ENCODE measurements around the gene ADH1C. TPM values are rescaled to one million over a fixed set of nuclear protein-coding genes. Genes with fewer than 3 reads are reported as not detected.

ADH1C gene
- total RNA-seq, 1 donor from 2014 or later = 8.2 TPM

DNA sequence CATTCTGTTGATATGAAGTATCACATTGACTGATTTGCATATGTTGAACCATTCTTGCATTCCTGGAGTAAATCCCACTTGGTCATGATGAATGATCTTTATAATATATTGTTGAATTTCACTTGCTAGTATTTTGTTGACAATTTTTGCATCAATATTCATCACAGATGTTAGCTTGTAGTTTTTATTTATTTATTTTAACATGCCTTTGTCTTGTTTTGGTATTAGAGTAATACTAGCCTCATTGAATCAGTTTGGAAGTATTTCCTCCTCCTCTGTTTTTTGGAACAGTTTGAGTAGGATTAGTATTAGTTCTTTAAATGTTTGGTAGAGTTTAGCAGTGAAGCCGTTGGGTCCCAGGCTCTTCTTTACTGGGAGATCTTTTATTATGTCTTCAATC lies 13.9 kb upstream of the ADH1C start:
- DNase-seq = no peak
- intact Hi-C loops (cut with DNase I) = no loop called here
- no peaks in the 10 kb centered on the region for H3K27me3 ChIP-seq (ENCODE audit: low read depth)
- TF ChIP-seq, protein P1, sequence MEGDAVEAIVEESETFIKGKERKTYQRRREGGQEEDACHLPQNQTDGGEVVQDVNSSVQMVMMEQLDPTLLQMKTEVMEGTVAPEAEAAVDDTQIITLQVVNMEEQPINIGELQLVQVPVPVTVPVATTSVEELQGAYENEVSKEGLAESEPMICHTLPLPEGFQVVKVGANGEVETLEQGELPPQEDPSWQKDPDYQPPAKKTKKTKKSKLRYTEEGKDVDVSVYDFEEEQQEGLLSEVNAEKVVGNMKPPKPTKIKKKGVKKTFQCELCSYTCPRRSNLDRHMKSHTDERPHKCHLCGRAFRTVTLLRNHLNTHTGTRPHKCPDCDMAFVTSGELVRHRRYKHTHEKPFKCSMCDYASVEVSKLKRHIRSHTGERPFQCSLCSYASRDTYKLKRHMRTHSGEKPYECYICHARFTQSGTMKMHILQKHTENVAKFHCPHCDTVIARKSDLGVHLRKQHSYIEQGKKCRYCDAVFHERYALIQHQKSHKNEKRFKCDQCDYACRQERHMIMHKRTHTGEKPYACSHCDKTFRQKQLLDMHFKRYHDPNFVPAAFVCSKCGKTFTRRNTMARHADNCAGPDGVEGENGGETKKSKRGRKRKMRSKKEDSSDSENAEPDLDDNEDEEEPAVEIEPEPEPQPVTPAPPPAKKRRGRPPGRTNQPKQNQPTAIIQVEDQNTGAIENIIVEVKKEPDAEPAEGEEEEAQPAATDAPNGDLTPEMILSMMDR (IDR thresholded peaks at IDR 0.05) = no peak
- no peaks in the 10 kb centered on the region for H3K36me3 ChIP-seq
- no peak for ATAC-seq
- no peak overlapping the region for H3K4me3 ChIP-seq
- no peaks in the 10 kb centered on the region for H3K4me1 ChIP-seq
- H3K9me3 ChIP-seq = peaks cover 3% of the 10 kb centered on the region
- H3K27ac ChIP-seq = no peak overlapping the region

DNA sequence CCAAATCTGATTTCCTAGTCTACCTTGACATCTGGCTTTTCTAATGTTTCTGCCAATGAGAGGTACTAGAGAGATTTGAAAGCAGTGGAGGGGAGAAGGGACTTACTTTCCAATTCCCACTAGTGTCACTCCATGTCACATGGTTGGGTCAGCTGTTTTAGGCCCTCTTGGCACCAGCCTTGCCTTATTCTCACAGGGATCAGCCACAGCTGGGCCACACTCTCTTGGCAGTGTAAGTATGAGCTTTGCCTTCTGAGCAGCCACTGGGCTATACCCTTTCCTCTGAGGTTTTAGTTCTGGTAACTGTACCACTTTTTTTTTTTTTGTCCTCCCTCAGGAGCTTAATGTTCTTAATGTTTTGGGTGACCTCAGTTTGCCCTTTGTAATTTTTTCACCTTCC lies 10.2 kb upstream of the ADH1C start:
- no peaks in the 10 kb centered on the region for H3K36me3 ChIP-seq
- H3K9me3 ChIP-seq = peaks cover 3% of the 10 kb centered on the region
- H3K4me3 ChIP-seq = no peak overlapping the region
- ATAC-seq (no peak), DNase-seq (no peak)
- H3K27me3 ChIP-seq (ENCODE audit: low read depth) = no peaks in the 10 kb centered on the region
- no peak overlapping the region for H3K27ac ChIP-seq
- TF ChIP-seq, protein P1 (IDR thresholded peaks at IDR 0.05) = no peak
- H3K4me1 ChIP-seq = no peaks in the 10 kb centered on the region
- intact Hi-C loops (cut with DNase I) = no loop called here

DNA sequence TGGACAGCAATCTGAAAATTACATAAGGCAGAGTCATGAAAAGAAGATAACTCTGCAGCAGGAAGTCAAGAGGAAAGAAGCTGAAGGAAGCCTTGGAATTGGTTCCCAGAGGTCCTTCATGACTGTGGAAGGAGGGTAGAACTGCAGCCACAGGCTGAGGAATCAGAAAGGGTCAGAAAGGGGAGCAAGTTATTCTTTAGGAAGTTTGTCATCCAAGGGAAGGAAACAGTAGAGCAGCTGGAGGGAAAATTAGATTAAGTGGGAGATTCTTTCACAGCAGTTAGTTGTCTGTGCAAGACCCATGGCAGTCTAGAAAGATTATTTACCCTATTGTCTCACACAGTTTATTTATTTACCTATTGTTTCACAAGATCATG lies 9.3 kb upstream of the ADH1C start:
- ATAC-seq = no peak
- DNase-seq = no peak
- TF ChIP-seq, protein P1 (IDR thresholded peaks at IDR 0.05) = no peak
- Histone ChIP-seq H3K27me3 (ENCODE audit: low read depth) (no peaks in the 10 kb centered on the region), H3K4me1 (no peaks in the 10 kb centered on the region), H3K27ac (no peak overlapping the region), H3K36me3 (no peaks in the 10 kb centered on the region), H3K9me3 (peaks cover 3% of the 10 kb centered on the region), H3K4me3 (no peak overlapping the region)
- intact Hi-C loops (cut with DNase I) = no loop called here

DNA sequence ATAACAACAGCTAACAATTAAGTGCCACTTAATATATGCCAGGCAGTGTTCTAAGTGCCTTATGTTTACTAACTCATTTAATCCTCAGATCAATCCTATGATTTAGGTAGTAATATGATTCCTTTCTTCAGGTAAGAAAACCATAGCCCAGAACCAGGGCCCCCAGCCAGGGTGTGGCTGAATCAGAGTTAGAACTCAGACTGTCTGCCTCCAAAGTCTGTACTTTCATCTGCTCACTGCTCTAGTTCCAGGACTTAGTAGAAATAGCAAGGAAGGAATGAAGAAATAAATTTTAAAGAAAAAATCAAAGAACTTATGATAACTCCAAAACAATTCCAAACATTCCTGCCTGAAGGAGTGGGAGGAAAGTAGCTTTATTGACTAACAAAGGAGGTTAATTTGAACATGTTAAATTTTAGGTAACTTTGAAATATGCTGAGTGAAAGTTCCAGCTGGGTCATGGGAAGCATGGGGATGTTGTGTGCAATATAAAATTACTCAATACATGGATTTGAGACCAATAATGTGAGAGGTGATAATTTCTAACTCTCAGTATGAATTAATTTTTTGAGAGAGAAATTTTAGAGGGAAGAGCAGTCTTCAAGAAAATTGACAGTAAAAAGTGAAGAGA lies 8.8 kb upstream of the ADH1C start:
- Histone ChIP-seq H3K4me1 (no peaks in the 10 kb centered on the region), H3K27ac (no peak overlapping the region), H3K4me3 (no peak overlapping the region), H3K27me3 (ENCODE audit: low read depth) (no peaks in the 10 kb centered on the region), H3K36me3 (no peaks in the 10 kb centered on the region), H3K9me3 (peaks cover 3% of the 10 kb centered on the region)
- TF ChIP-seq, protein P1 (IDR thresholded peaks at IDR 0.05) = no peak
- intact Hi-C loops (cut with DNase I) = no loop called here
- DNase-seq (no peak), ATAC-seq (no peak)

DNA sequence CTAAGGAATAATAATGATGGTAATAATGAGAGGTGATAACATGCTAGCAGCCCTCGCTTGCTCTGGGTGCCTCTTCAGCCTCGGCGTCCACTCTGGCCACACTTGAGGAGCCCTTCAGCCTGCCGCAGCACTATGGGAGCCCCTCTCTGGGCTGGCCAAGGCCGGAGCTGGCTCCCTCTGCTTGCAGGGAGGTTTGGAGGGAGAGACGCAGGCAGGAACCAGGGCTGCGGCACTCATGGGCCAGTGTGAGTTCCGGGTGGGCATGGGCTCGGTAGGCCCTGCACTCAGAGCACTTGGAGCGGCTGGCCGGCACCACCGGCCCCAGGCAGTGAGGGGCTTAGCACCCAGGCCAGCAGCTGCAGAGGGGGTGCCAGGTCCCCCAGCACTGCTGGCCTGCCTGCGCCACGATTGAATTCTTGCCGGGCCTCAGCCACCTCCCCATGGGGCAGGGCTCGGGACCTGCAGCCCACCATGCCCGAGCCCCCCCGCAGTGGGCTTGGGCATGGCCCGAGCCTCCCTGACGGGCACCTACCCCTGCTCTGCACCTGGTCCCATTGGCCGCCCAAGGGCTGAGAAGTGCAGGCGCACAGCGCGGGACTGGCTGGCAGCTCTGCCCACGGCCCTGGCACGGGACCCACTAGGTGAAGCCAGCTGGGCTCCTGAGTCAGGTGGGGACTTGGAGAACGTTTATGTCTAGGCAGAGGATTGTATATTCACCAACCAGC lies 7.1 kb upstream of the ADH1C start:
- intact Hi-C loops (cut with DNase I) = no loop called here
- no peak for DNase-seq
- H3K27ac ChIP-seq = no peak overlapping the region

More for the DNA sequence above, 7.1 kb upstream of the ADH1C start:
- no peaks in the 10 kb centered on the region for H3K36me3 ChIP-seq
- no peak overlapping the region for H3K4me3 ChIP-seq
- no peak for ATAC-seq
- H3K9me3 ChIP-seq = no peaks in the 10 kb centered on the region
- H3K27me3 ChIP-seq (ENCODE audit: low read depth) = no peaks in the 10 kb centered on the region
- TF ChIP-seq, protein P1 (IDR thresholded peaks at IDR 0.05) = no peak
- H3K4me1 ChIP-seq = no peaks in the 10 kb centered on the region
